ENCODE data around the gene FBXL16. TPM values are rescaled to one million over a fixed set of nuclear protein-coding genes. Genes with fewer than 3 reads are reported as not detected.
A peak's percentile ranks its signal among the peaks of the same experiment; 100 is the strongest.

Gene FBXL16
- total and polyA plus RNA-seq, 2 of the 13 experiments (the other 11 are each of a cell fraction or from before 2014, with no cell fraction given) = 0.22 to 2.0 TPM

DNA sequence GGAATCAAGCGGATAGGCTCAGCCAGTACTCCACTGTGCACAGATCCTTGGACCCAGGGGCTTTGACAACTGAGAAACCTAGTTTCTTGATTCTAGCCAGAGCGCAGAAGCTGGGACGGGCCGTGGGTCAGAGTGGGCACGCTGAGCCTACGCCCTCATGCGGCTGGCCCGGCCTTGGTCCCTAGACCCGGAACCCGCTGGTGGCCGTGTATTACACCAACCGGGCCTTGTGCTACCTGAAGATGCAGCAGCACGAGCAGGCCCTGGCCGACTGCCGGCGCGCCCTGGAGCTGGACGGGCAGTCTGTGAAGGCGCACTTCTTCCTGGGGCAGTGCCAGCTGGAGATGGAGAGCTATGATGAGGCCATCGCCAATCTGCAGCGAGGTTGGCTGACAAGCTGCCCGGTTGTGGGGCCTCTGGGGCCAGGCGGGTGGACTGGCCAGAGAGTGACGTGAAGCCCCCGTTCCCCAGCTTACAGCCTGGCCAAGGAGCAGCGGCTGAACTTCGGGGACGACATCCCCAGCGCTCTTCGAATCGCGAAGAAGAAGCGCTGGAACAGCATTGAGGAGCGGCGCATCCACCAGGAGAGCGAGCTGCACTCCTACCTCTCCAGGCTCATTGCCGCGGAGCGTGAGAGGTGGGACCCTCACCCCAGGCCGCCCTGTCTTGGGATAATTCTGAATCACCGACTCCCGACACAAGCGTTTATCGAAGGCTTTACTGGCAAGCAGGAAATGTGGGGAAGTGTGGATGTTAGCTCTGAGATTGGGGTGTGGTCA is 24.4 kb downstream of the FBXL16 start (continued):
- TF ChIP-seq SAFB2 (CRISPR knock-in tag; IDR thresholded peaks at IDR 0.05; ENCODE audit: borderline replicate concordance, low read depth) (no peak), GTF3A (CRISPR knock-in tag; conservative IDR thresholded peaks at IDR 0.05) (no peak), CHCHD3 (CRISPR knock-in tag; IDR thresholded peaks at IDR 0.05) (0 out of 2 replicates have a peak, but pooled peaks have one; percentile 20), ZNF230 (CRISPR knock-in tag; IDR thresholded peaks at IDR 0.05) (no peak), RBAK (CRISPR knock-in tag; IDR thresholded peaks at IDR 0.05) (no peak), ZSCAN20 (CRISPR knock-in tag; IDR thresholded peaks at IDR 0.05; ENCODE audit: borderline replicate concordance) (no peak), ZSCAN5A (CRISPR knock-in tag; IDR thresholded peaks at IDR 0.05; ENCODE audit: borderline replicate concordance) (no peak), SIX4 (CRISPR knock-in tag; IDR thresholded peaks at IDR 0.05) (no peak), ZNF451 (CRISPR knock-in tag; IDR thresholded peaks at IDR 0.05) (no peak), NR2F2 (IDR thresholded peaks at IDR 0.05; ENCODE audit: borderline replicate concordance, low read depth) (no peak), ZNF446 (CRISPR knock-in tag; IDR thresholded peaks at IDR 0.05) (no peak), REPIN1 (CRISPR knock-in tag; IDR thresholded peaks at IDR 0.05; ENCODE audit: borderline replicate concordance, low read depth) (no peak), FOXC1 (CRISPR knock-in tag; IDR thresholded peaks at IDR 0.05; ENCODE audit: borderline replicate concordance) (0 out of 2 replicates have a peak, but pooled peaks have one; percentile 25), MBD4 (IDR thresholded peaks at IDR 0.05; ENCODE audit: borderline replicate concordance, low read length) (no peak), PAF1 (CRISPR knock-in tag; IDR thresholded peaks at IDR 0.05) (no peak), ZNF782 (CRISPR knock-in tag; IDR thresholded peaks at IDR 0.05; ENCODE audit: borderline replicate concordance) (no peak), CENPBD1 (CRISPR knock-in tag; IDR thresholded peaks at IDR 0.05; ENCODE audit: borderline replicate concordance, low read depth) (no peak), ZBTB42 (CRISPR knock-in tag; IDR thresholded peaks at IDR 0.05) (no peak), TBX2 (CRISPR knock-in tag; IDR thresholded peaks at IDR 0.05; ENCODE audit: borderline replicate concordance) (peak; percentile 42; the same call in 1 of the 2 replicates), RAD21 (CRISPR knock-in tag; IDR thresholded peaks at IDR 0.05) (no peak)
- TF ChIP-seq, protein P1, sequence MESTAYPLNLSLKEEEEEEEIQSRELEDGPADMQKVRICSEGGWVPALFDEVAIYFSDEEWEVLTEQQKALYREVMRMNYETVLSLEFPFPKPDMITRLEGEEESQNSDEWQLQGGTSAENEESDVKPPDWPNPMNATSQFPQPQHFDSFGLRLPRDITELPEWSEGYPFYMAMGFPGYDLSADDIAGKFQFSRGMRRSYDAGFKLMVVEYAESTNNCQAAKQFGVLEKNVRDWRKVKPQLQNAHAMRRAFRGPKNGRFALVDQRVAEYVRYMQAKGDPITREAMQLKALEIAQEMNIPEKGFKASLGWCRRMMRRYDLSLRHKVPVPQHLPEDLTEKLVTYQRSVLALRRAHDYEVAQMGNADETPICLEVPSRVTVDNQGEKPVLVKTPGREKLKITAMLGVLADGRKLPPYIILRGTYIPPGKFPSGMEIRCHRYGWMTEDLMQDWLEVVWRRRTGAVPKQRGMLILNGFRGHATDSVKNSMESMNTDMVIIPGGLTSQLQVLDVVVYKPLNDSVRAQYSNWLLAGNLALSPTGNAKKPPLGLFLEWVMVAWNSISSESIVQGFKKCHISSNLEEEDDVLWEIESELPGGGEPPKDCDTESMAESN (CRISPR knock-in tag; conservative IDR thresholded peaks at IDR 0.05) = 0 out of 2 replicates have a peak, but pooled peaks have one; percentile 15
- TF ChIP-seq, protein P2, sequence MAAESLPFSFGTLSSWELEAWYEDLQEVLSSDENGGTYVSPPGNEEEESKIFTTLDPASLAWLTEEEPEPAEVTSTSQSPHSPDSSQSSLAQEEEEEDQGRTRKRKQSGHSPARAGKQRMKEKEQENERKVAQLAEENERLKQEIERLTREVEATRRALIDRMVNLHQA (CRISPR knock-in tag; IDR thresholded peaks at IDR 0.05) = no peak
- TF ChIP-seq, protein P3, sequence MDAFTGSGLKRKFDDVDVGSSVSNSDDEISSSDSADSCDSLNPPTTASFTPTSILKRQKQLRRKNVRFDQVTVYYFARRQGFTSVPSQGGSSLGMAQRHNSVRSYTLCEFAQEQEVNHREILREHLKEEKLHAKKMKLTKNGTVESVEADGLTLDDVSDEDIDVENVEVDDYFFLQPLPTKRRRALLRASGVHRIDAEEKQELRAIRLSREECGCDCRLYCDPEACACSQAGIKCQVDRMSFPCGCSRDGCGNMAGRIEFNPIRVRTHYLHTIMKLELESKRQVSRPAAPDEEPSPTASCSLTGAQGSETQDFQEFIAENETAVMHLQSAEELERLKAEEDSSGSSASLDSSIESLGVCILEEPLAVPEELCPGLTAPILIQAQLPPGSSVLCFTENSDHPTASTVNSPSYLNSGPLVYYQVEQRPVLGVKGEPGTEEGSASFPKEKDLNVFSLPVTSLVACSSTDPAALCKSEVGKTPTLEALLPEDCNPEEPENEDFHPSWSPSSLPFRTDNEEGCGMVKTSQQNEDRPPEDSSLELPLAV (CRISPR knock-in tag; conservative IDR thresholded peaks at IDR 0.05; ENCODE audit: low read depth) = no peak
